Right atrium auricular region (tissue), 2 donors: ENCODE data around the gene ADK. TPM values are rescaled to one million over a fixed set of nuclear protein-coding genes. Genes with fewer than 3 reads are reported as not detected.

Experiments used
- DNase-seq: peaks from one replicate; pipeline ENCODE4 v3.0.0-alpha.2; 2019; ENCODE audit warnings: low spot score
- H3K27ac ChIP-seq, 2 donors: fragments of 200-600 bp; sonication (generic); 1 replicate in 1 of 2; 2 replicates in 1 of 2; pipeline ENCODE4 v1.5.1; 2016 to 2019
- H3K27me3 ChIP-seq, 2 donors: fragments of 200-600 bp; sonication (generic); one replicate each; pipeline versions ENCODE4 v1.5.1 to v1.6.0; 2017 to 2019
- H3K36me3 ChIP-seq: fragments of 200-600 bp; sonication (generic); one replicate; pipeline ENCODE4 v1.5.1; 2016
- H3K4me1 ChIP-seq, 2 donors: fragments of 200-600 bp; sonication (generic); one replicate each; pipeline versions ENCODE4 v1.5.1 to v1.6.0; 2017 to 2019
- H3K4me3 ChIP-seq, 2 donors: fragments of 200-600 bp; sonication (generic); 1 replicate in 1 of 2; 2 replicates in 1 of 2; pipeline ENCODE4 v1.5.1; 2017 to 2019; ENCODE audit warnings: mild to moderate bottlenecking in 1 of 2, moderate library complexity in 1 of 2
- H3K9me3 ChIP-seq, 2 donors: fragments of 200-600 bp; sonication (generic); one replicate each; pipeline ENCODE4 v1.5.1; 2019
- CTCF ChIP-seq, 2 donors: fragments of 200-600 bp; sonication (generic); IDR thresholded peaks; one replicate each; pipeline ENCODE4 v1.5.1; 2019; ENCODE audit warnings: antibody characterized with exemption in 2 of 2
- total RNA-seq, 2 donors: library from RNA; depleted of rRNA; stranded (reverse); fragments of >200 nt; gene quantifications; one replicate each; pipeline ENCODE4 v1.1.0, GENCODE V29; 2016

Gene ADK
- total RNA-seq, 2 donors from 2014 or later: 23.7 to 31.6 TPM

GRCh38 chr10:74249865-74250264 lies 98.8 kb downstream of the ADK start:
- no peak for DNase-seq
- H3K27ac ChIP-seq: no peak overlapping the region
- H3K27me3 ChIP-seq: no peaks in the 10 kb centered on the region
- H3K36me3 ChIP-seq: no peaks in the 10 kb centered on the region
- no peak for TF ChIP-seq CTCF (IDR thresholded peaks at IDR 0.05)
- H3K9me3 ChIP-seq: no peaks in the 10 kb centered on the region
- H3K4me1 ChIP-seq: no peaks in the 10 kb centered on the region
- no peak overlapping the region for H3K4me3 ChIP-seq

- H3K36me3 ChIP-seq: no peaks in the 10 kb centered on the region
- no peaks in the 10 kb centered on the region for H3K4me1 ChIP-seq
- TF ChIP-seq CTCF (IDR thresholded peaks at IDR 0.05): no peak
- H3K9me3 ChIP-seq: no peaks in the 10 kb centered on the region
- H3K27me3 ChIP-seq: no peaks in the 10 kb centered on the region
- DNase-seq: no peak
- H3K27ac ChIP-seq: no peak overlapping the region
- H3K4me3 ChIP-seq: no peak overlapping the region
Measured at GRCh38 chr10:74255214-74255613, 104.2 kb downstream of the ADK start.

DNA sequence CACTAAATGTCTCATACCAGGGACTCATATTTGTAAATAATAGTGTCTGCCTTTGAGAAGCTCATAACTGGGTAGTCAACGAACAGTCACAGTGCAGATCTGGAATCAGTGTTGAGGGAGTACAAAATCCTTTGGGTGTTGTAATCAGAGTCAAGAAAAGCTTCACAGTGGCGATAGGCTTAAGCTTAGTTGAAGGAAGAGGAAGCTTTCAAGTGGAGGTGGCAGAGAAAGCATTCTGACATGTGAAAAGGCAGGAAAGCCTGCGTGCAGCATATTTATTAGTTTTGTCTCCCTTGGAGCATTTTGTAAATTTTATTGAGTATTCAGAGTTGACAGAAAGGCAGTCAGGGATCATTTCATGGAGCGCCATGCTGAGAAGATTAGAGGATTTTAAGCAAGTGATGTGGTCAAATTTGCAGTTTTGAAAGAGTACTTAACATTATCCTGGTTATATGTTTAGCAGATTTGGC lies 104.9 kb downstream of the ADK start:
- H3K4me1 ChIP-seq: no peaks in the 10 kb centered on the region
- H3K36me3 ChIP-seq: no peaks in the 10 kb centered on the region
- no peak for DNase-seq
- H3K27ac ChIP-seq: no peak overlapping the region
- H3K4me3 ChIP-seq: no peak overlapping the region
- no peaks in the 10 kb centered on the region for H3K9me3 ChIP-seq
- no peaks in the 10 kb centered on the region for H3K27me3 ChIP-seq
- no peak for TF ChIP-seq CTCF (IDR thresholded peaks at IDR 0.05)

DNA sequence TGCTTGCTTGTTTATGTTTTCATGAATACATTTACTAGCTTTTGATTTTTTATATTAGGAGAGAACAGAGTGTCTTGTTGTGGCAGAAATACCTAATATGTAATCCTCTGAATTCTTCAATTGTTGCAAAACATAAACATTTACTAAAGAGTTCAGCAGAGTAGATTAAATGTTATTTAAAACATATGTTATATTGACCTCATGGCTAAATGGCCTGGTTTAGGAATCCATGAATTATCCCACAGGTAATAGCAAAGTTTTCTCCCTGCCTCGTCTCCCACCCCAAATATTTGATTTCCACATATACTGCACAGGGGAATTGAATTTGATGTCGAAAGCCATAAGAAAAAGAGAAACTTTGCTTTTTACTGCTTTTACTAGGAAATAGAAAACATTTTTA lies 111.8 kb downstream of the ADK start:
- H3K4me3 ChIP-seq: no peak overlapping the region
- H3K27ac ChIP-seq: no peak overlapping the region
- no peaks in the 10 kb centered on the region for H3K27me3 ChIP-seq
- no peaks in the 10 kb centered on the region for H3K9me3 ChIP-seq
- H3K36me3 ChIP-seq: no peaks in the 10 kb centered on the region
- H3K4me1 ChIP-seq: no peaks in the 10 kb centered on the region
- DNase-seq: no peak
- TF ChIP-seq CTCF (IDR thresholded peaks at IDR 0.05): no peak

DNA sequence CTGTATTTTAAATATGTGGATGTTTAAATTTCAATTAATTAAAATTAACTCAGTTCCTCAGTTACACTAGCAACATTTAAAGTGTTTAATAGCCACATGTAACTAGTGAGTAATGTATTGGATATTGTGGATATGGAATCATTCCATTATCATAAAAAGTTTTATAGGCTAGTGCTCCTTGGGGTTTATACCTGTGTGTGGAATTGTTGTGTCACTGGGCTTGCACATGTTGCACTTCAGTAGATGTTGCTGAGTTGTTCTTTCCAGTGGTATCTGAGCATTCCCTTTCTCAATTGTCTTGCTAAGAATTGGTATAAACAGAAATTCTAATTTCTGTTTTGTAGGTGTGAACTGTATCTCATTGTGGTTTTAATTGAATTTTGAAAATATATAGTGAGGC lies 113.0 kb downstream of the ADK start:
- H3K27ac ChIP-seq: no peak overlapping the region
- no peaks in the 10 kb centered on the region for H3K9me3 ChIP-seq
- H3K4me1 ChIP-seq: no peaks in the 10 kb centered on the region
- H3K27me3 ChIP-seq: no peaks in the 10 kb centered on the region
- H3K4me3 ChIP-seq: no peak overlapping the region
- DNase-seq: no peak
- no peaks in the 10 kb centered on the region for H3K36me3 ChIP-seq
- TF ChIP-seq CTCF (IDR thresholded peaks at IDR 0.05): no peak

DNA sequence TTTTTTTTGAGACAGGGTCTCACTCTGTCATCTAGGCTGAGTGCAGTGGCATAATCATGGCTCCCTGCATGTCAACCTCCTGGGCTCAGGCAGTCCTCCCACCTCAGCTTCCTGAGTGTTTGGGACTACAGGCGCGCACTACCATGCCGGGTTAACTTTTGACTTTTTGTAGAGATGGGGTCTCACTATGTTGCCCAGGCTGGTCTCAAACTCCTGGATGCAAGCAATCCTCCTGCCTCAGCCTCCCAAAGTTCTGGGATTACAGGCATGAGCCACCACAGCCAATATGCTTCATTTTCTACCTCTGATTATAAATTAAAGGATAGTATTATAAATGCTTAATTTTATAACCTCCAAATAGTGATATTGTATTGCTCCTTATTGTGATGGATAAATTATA lies 121.3 kb downstream of the ADK start:
- H3K27ac ChIP-seq: no peak overlapping the region
- no peaks in the 10 kb centered on the region for H3K4me1 ChIP-seq
- no peaks in the 10 kb centered on the region for H3K27me3 ChIP-seq
- no peaks in the 10 kb centered on the region for H3K9me3 ChIP-seq
- DNase-seq: no peak
- no peak for TF ChIP-seq CTCF (IDR thresholded peaks at IDR 0.05)
- H3K36me3 ChIP-seq: no peaks in the 10 kb centered on the region
- H3K4me3 ChIP-seq: no peak overlapping the region
